ENCODE measurements around the gene CHD9.

Gene CHD9

GRCh38 chr16:53191413-53191812, 136.6 kb downstream of the CHD9 start:
- DNase-seq (ENCODE audit: low read depth in 2 of 2, low spot score in 1 of 2), result no peak

- DNase-seq (ENCODE audit: low read depth in 2 of 2, low spot score in 1 of 2), result no peak
Measured at GRCh38 chr16:53198933-53199332, 144.1 kb downstream of the CHD9 start.

- no peak for DNase-seq (ENCODE audit: low read depth in 2 of 2, low spot score in 1 of 2)
Measured at GRCh38 chr16:53201900-53202299, 147.1 kb downstream of the CHD9 start.

- no peak for DNase-seq (ENCODE audit: low read depth in 2 of 2, low spot score in 1 of 2)
Measured at GRCh38 chr16:53202398-53202797, 147.6 kb downstream of the CHD9 start.

GRCh38 chr16:53207810-53208752, 153.3 kb downstream of the CHD9 start:
- no peak for DNase-seq (ENCODE audit: low read depth in 2 of 2, low spot score in 1 of 2)

DNA sequence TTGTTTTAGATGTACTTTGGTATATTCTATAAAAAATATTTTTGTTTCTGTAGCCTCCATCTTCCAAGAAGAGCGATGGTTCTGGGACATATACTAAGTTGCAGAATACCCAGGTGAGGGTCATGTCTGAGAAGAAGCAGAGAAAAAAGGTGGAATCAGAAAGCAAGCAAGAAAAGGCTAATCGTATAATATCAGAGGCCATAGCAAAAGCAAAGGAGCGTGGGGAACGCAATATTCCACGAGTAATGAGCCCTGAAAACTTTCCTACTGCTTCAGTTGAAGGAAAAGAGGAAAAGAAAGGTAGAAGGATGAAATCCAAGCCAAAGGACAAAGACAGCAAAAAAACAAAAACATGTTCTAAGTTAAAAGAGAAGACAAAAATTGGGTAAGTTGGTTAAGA, 154.6 kb downstream of the CHD9 start:
- no peak for DNase-seq (ENCODE audit: low read depth in 2 of 2, low spot score in 1 of 2)

GRCh38 chr16:53209877-53210276, 155.1 kb downstream of the CHD9 start:
- DNase-seq (ENCODE audit: low read depth in 2 of 2, low spot score in 1 of 2), result no peak

GRCh38 chr16:53211253-53211652, 156.5 kb downstream of the CHD9 start:
- DNase-seq (ENCODE audit: low read depth in 2 of 2, low spot score in 1 of 2), result no peak

- DNase-seq (ENCODE audit: low read depth in 2 of 2, low spot score in 1 of 2), result no peak
Measured at GRCh38 chr16:53212893-53213223, 158.1 kb downstream of the CHD9 start.

DNA sequence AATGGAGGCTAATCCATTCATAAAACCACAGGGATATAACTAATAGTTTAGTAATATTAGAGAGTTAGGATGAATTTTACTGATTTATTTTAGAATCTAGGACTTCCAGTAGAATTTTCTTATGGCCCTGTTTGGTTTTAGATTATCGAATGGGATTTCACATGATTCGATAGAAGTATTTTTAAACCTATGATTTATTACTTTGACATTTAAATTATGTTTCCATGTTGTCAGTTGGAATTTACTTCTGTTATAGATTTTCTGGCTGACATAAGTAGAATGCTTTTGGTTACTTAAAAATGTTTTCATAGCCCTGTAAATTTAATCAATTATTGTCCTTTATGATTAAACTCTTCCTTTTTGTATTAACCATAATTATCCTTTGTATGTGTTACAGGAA, 158.8 kb downstream of the CHD9 start:
- no peak for DNase-seq (ENCODE audit: low read depth in 2 of 2, low spot score in 1 of 2)

DNA sequence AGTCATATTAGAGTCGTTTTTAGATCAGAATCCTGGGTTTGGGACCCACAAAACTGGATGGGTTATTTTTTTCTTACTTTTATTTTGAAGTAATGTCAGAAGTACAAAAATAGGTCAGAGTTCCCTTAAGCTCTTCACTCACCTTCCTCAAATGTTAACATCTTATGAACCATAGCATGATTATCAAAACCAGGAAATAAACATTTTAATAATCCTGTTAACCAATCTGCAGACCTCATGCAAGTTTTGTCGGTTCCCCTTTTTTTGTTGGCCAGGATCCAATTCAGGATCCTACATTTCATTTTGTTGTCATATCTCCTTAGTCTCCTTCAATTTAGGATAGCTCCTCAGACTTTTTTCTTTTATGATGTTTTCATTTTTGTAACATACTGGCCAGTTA, 162.0 kb downstream of the CHD9 start:
- DNase-seq (ENCODE audit: low read depth in 2 of 2, low spot score in 1 of 2), result no peak

- no peak for DNase-seq (ENCODE audit: low read depth in 2 of 2, low spot score in 1 of 2)
Measured at GRCh38 chr16:53219371-53219770, 164.6 kb downstream of the CHD9 start.

DNA sequence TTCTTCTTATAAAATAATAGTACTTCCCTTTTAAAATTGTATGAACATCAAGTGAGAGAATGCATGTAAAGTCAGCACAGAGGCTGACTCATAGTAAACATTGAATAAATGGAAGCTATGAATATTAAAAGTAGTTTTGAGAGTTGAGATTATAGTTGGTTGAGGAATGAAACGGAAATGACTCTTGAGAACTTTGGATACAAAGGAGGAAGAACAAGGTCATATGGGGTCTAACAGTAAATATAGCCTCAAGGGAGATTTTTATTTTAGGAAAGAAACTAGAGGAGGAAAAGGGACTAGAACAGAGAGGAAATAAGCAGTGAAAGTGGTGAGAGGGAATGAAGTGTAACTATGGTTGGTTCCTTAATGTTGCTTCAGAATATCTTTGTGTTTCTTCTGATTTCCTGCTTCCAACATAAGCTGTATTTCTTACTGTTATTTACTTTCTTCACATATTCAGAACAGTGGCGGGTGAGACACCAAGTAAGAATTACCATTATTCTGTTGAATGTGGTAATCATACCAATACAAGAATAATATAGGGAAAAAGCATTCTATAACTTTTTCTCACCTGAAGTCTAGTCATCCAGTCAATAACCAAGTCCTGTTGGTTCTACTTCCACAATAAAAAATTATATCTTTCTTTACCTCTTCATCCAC, 165.1 kb downstream of the CHD9 start:
- no peak for DNase-seq (ENCODE audit: low read depth in 2 of 2, low spot score in 1 of 2)

GRCh38 chr16:53220585-53220984, 165.8 kb downstream of the CHD9 start:
- DNase-seq (ENCODE audit: low read depth in 2 of 2, low spot score in 1 of 2), result no peak

DNA sequence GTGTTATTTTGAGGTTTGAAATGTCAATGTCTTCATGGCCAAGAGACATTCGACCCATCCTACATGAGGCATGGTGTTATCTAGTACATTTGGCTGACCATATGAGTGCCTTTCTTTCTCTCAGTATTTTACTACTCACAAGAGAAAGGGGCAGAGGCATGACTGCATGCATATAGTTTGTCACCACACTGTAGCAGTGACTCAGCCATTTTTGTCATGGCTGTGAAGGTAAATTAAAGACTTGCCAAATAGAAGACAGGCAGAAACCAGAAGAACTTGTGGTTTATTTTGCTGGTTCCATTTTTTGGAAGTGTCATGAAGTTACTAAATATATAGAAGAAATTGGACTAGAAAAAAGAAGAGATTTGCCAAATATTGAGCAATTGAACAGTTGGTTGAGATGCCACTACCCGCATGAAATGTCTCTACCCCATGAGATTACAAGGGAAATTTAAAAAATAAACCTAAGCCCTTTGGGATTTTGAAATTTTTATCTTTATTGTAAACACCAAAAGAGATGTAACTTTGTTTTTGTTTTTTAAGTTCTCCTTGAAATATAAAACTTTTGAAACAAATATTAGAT, 170.3 kb downstream of the CHD9 start:
- no peak for DNase-seq (ENCODE audit: low read depth in 2 of 2, low spot score in 1 of 2)

DNA sequence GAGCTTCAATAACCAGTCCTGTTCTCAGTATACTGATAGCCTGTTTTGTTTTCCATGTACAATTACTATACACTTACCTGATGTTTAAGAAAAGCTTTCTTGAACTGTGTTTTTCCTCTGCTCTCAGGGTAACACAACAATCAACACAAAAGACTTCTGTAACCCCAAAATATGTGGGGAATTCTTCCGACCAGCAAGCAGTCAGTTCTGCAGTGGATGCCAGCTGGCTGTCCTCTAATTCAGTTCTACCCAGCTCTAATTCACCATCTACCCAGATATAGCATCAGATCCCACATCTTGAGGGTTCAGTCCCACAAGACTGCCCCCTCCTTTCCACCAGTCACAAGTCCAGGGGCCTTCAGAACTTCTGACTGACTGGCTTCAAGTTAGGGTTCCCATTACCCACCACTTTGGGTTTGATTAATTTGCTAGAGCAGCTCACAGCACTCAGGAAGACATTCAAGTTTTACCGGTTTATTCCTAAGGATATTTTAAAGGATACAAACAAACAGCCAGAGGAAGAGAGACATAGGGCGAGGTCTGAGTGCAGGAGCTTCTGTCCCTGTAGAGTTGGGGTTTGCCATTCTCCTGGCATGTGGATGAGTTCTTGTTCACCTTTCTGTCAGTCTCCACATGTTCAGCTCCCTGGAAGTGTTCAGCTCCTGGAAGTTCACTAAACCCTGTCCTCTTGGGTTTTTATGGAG, 178.2 kb downstream of the CHD9 start:
- DNase-seq (ENCODE audit: low read depth in 2 of 2, low spot score in 1 of 2), result no peak

DNA sequence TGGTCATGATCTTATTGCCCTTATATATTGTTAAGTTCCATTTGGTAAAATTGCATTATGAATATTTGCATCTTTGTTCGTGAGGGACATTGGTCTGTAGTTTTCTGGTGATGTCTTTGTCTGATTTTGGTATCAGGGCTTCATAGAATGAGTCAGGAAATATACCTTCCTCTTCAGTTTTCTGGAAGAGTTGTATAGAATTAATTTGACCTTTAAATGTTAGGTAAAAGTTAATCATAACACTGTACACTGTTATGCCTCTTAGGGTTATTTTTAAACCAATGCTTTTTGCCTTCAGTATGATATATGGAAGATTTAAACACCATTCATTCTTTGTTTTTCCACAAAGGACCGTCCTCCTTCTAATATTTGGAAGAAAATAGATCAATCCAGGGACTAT, 180.0 kb downstream of the CHD9 start:
- DNase-seq (ENCODE audit: low read depth in 2 of 2, low spot score in 1 of 2), result no peak

DNA sequence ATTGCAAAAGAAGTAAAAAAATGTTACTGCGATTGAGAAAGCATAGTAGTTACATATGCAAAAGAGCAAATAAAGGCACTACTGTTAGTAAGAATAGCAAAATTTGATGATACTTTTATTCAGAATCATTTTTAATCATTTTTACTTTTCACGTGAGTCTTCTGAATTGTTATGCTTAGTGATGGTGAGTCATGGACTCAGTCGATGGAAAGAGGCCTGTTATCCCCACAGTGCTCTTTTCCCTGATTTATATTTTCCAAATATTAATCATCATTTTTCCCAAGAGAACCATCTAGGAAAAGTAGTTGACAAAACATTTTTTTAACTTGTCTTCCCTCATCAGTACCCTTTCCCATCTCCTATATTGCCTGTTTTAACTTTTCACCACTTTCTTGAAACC, 181.1 kb downstream of the CHD9 start:
- no peak for DNase-seq (ENCODE audit: low read depth in 2 of 2, low spot score in 1 of 2)

- DNase-seq (ENCODE audit: low read depth in 2 of 2, low spot score in 1 of 2), result no peak
Measured at GRCh38 chr16:53249331-53249730, 194.5 kb downstream of the CHD9 start.

DNA sequence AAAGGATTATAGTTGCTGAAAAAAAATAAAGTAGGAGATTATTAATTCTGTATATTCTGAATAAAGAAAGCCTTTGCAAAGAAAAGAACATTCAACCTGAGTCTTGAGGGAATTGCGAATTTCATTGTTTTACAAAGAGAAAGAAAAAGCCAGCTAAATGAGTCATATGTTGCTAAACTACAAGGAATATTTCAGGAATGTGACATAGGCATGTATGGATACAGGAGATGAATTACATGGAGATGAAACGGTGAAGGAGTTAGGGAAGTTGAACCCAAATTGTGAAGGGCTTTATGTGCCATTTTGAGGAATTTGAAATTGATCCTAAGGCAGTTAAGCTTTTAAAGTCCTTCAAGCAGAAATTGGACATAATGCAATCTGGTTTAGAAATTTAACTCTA, 202.2 kb downstream of the CHD9 start:
- DNase-seq (ENCODE audit: low read depth in 2 of 2, low spot score in 1 of 2), result no peak

GRCh38 chr16:53258809-53259208, 204.0 kb downstream of the CHD9 start:
- no peak for DNase-seq (ENCODE audit: low read depth in 2 of 2, low spot score in 1 of 2)

- no peak for DNase-seq (ENCODE audit: low read depth in 2 of 2, low spot score in 1 of 2)
Measured at GRCh38 chr16:53261276-53261675, 206.5 kb downstream of the CHD9 start.

Measured in stimulated activated CD8-positive, alpha-beta memory T cell treated with anti-CD3 and anti-CD28 coated beads, Interleukin-4, amount 100 ng/mL, for 4 hours (primary cell).